Heart right ventricle (tissue), 16 donors: Measurements from ENCODE around the gene FRMD3. TPM values are rescaled to one million over a fixed set of nuclear protein-coding genes. Genes with fewer than 3 reads are reported as not detected.

Experiments used
- ATAC-seq, 8 donors: fragments of 200-7000 bp; cut with Tn5 transposase; one replicate each; pipeline ENCODE4 v1.9.1; 2020; ENCODE audit warnings: mild to moderate bottlenecking in 8 of 8, moderate library complexity in 8 of 8, moderate number of reproducible peaks in 1 of 8
- DNase-seq, 2 donors: peaks; one replicate each; pipeline ENCODE4 v3.0.0-alpha.2; 2020
- H3K27ac ChIP-seq, 10 donors: fragments of 200-600 bp; sonication (generic) in 2 of 10; one replicate each; pipeline versions ENCODE4 v1.5.0 to v1.8.0; 2020 to 2022; ENCODE audit warnings: mild to moderate bottlenecking in 3 of 10
- H3K27me3 ChIP-seq, 7 donors: fragments of 200-600 bp; one replicate each; pipeline ENCODE4 v1.8.0; 2021 to 2022; ENCODE audit warnings: mild to moderate bottlenecking in 2 of 7
- H3K36me3 ChIP-seq, 9 donors: fragments of 200-600 bp; sonication (generic) in 1 of 9; one replicate each; pipeline versions ENCODE4 v1.5.0 to v1.8.0; 2020 to 2022; ENCODE audit warnings: mild to moderate bottlenecking in 2 of 9
- H3K4me1 ChIP-seq, 9 donors: fragments of 200-600 bp; sonication (generic) in 1 of 9; one replicate each; pipeline versions ENCODE4 v1.5.0 to v1.8.0; 2020 to 2022; ENCODE audit warnings: mild to moderate bottlenecking in 4 of 9
- H3K4me3 ChIP-seq, 10 donors: fragments of 200-600 bp; sonication (generic) in 2 of 10; one replicate each; pipeline versions ENCODE4 v1.5.0 to v1.8.0; 2020 to 2022; ENCODE audit warnings: mild to moderate bottlenecking in 7 of 10, moderate library complexity in 2 of 10
- H3K9me3 ChIP-seq, 11 donors: fragments of 200-600 bp in 10 of 11; sonication (generic) in 2 of 11; one replicate each; pipeline versions ENCODE4 v1.5.0 to v1.8.0; 2013 to 2022; ENCODE audit warnings: mild to moderate bottlenecking in 2 of 11, control low read depth in 1 of 11, moderate library complexity in 1 of 11
- CTCF ChIP-seq, 9 donors: fragments of 200-600 bp; sonication (generic) in 2 of 9; IDR thresholded peaks; one replicate each; pipeline versions ENCODE4 v1.5.0 to v1.8.0; 2021 to 2022; ENCODE audit warnings: antibody characterized with exemption in 9 of 9, mild to moderate bottlenecking in 5 of 9, moderate library complexity in 1 of 9
- WGBS, 2 donors: extraction: QIAGEN DNeasy Blood & Tissue Kit; methylation state at CpG; one replicate each; pipeline ENCODE4 v1.1.7; 2013; ENCODE audit warnings: inconsistent platforms in 1 of 2; 5-methylcytosine and 5-hydroxymethylcytosine counted together
- intact Hi-C, 10 donors: fragments of 100-400 bp; cut with DNase I; formaldehyde crosslinking; loops; one replicate each; pipeline versions ENCODE4 v1.11.1 to v1.14.2; 2022
- polyA plus RNA-seq, 2 donors: library from polyadenylated mRNA; stranded (reverse); fragments of 200-250 nt; gene quantifications; one replicate each; pipeline ENCODE4 v1.2.3, GENCODE V29; 2013
- total RNA-seq, 10 donors: library from RNA; stranded (reverse); fragmentation: NEBNext Ultra II Directional in 3 of 10; extraction: Animal tissue kit (Norgen Biotek cat#: 25700) in 3 of 10; gene quantifications; one replicate each; pipeline versions ENCODE4 v1.2.1 to v1.2.4, GENCODE V29; 2021 to 2023
- donor health status: Arrhythmogenic right ventricular cardiomyopathy.
- donor health status: ischemic (EF 13 %, LVEDD 7.1; RV severe dilation, severe dysfunction).
- donor health status: healthy with polysubstance abuse.
- donor health status: DM: no; HTN: yes; CAD: no.
- donor health status: DM: no; HTN: no; CAD: no.
- donor health status: ischemic (EF 25% LVEDD 6.9; RV normal size, moderate dysfunction).
- donor health status: ischemic (EF 25% LVEDD 5.7; RV mildly dilated, moderate dysfunction).
- donor health status: healthy.
- donor health status: DM: yes; HTN: yes; CAD: no.
- donor health status: Ischemic cardiomyopathy.
- donor health status: ischemic (EF 35%, LVEDD 5.7; RV mildly dilated, moderate dysfunction).
- donor health status: nonischemic (EF 11% LVEDD 7.7; RV severe dilation, severe dysfunction).
- donor health status: DM: yes; HTN: yes; CAD: no.
- donor health status: PGD.
- donor health status: ischemic (EF 29% LVEDD 5.4; RV normal size, mild dysfunction).
- donor health status: nonischemic (EF 23%, LVEDD 6.1; RV moderate dilation, normal function).

FRMD3 gene
- total and polyA plus RNA-seq, 12 donors, result 23.1 to 145 (median 98.8) TPM

DNA sequence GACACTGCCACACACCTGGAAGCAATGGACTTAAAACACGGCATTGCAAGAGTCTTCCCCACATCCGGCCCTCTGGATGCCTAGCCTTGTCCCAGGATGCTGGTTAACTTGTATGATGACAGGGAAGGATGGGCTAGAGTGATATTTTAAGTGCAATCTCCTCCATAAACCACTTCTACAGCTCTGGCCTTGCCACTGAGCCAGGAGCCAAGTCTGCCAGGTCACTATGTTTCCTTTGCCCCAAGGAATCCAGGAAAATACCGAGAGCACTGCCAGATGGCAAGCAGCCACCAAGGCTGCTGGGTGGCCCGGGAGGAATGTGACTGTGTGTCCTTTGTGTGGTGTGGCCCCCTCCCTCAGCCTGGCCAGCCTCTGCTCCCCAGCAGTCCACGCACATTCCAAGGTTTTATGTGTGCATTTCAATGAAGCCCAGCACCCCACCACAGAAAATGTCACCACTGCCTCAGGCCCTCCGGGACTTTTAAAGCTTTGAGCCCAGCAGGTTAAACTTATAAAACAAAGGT lies 106.0 kb downstream of the FRMD3 start:
- no peaks in the 10 kb centered on the region for H3K36me3 ChIP-seq
- intact Hi-C loops, result loop anchor here in 4 of 10 donors (2.0 to 10.0 kb wide), 4 partner anchors 40 to 105 kb away; partner anchors contain the start of gene FRMD3 (in 1 of the 4)
- H3K9me3 ChIP-seq, result no peaks in the 10 kb centered on the region
- H3K27ac ChIP-seq, result peak overlapping the region in 8 of 10 donors; percentile 7 to 70 (median 38)
- 12 to 17% methylated on average over 6 of the region's 6 CpGs for WGBS, 2 donors
- peaks cover 10 to 48% (median 32%) of the 10 kb centered on the region in 9 donors for H3K4me1 ChIP-seq
- DNase-seq, result peak; percentile 69 to 81
- no peak overlapping the region for H3K4me3 ChIP-seq
- peak; percentile 59 to 95 (median 87) for ATAC-seq
- no peak for TF ChIP-seq CTCF (IDR thresholded peaks at IDR 0.05)
- H3K27me3 ChIP-seq, result no peaks in the 10 kb centered on the region

DNA sequence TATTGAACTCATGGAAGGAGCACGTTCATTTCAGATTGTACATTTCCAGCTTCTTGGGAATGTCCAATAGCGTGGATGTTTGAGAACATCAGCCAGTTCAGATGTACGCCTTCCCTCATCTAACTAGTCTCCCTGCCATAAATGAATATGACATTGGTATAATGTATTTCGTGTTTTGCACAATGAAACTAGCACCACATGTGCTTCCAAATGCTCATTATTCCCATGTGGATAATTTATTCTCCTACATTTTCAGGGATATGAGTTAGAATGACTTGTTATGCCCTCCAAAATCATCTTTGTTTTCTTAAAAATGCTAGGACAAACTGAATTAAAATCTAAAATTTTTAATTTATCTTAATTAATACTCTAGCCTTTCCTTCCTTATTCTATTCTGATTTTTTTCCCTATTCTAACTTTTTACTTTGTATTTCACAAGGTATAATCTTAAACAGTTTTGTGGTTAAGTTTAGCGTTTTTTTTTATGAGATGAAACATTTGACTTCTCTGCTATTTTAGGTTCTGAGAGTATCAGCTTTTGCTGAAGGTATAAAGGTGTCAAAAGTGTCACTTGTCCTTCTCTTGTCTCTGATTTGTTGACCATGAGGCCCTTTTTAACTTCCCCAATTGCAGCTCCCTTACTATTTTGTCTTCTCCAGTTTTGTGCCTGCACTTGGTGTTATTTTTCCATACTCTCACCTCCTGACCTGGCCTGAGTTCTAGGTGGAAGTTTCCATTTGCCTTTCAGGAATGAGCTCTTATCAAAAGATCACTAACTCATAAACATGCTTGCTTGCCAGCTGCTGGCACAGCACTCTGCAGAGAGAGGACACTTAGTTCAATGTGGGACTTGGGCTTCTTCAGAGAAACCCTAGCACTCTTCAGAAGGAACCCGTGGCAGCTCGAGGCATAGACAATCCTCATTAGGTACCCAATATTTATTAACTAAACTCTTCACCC lies 106.8 kb downstream of the FRMD3 start:
- H3K4me3 ChIP-seq, result no peak overlapping the region
- H3K27ac ChIP-seq, result peak overlapping the region in 8 of 10 donors; percentile 7 to 70 (median 38)
- WGBS, 2 donors, result 66 to 80% methylated on average over 7 of the region's 7 CpGs

GRCh38 chr9:83430681-83431080 lies 107.5 kb downstream of the FRMD3 start:
- Histone ChIP-seq H3K27ac (peak overlapping the region in 1 of 10 donors; percentile 54), H3K27me3 (no peaks in the 10 kb centered on the region), H3K4me3 (no peak overlapping the region), H3K9me3 (no peaks in the 10 kb centered on the region), H3K4me1 (peaks cover 10 to 59% (median 43%) of the 10 kb centered on the region in 9 donors), H3K36me3 (no peaks in the 10 kb centered on the region)
- intact Hi-C loops, result loop anchor here in 4 of 10 donors (5.0 to 10.0 kb wide), 3 partner anchors 42 to 107 kb away; partner anchors contain the start of gene FRMD3 (in 1 of the 4)
- no peak for TF ChIP-seq CTCF (IDR thresholded peaks at IDR 0.05)
- WGBS, 2 donors, result 76 to 88% methylated on average over 4 of the region's 4 CpGs
- DNase-seq, result no peak
- no peak for ATAC-seq

More for the DNA sequence above, 106.8 kb downstream of the FRMD3 start:
- peak in 1 of 2 donors; percentile 50 for DNase-seq
- Histone ChIP-seq H3K9me3 (no peaks in the 10 kb centered on the region), H3K36me3 (no peaks in the 10 kb centered on the region), H3K27me3 (no peaks in the 10 kb centered on the region), H3K4me1 (peaks cover 10 to 56% (median 38%) of the 10 kb centered on the region in 9 donors)
- no peak for TF ChIP-seq CTCF (IDR thresholded peaks at IDR 0.05)
- ATAC-seq, result peak in 7 of 8 donors; percentile 40 to 62 (median 56)
- intact Hi-C loops, result loop anchor here in 4 of 10 donors (2.0 to 10.0 kb wide), 4 partner anchors 41 to 106 kb away; partner anchors contain the start of gene FRMD3 (in 1 of the 4)

DNA sequence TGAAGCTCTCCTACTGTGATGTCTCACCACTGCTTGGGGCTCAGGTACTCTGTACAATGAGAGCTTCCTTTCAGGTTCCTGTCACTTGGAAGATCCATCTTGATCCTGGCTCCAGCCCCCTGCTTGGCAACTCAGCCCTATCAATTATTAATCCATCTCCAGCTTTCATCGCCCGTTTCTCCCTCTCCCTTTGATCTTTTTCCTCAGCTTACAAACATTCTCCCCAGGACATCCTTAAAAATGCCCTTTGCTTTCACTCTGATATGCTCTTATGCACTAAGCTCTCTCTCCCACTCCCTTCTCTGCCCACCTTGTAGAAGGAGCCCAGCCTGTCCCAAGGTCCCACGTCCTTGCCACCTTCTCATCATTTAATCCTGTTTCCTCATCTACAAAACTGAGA lies 109.0 kb downstream of the FRMD3 start:
- no peaks in the 10 kb centered on the region for H3K9me3 ChIP-seq
- no peaks in the 10 kb centered on the region for H3K27me3 ChIP-seq
- H3K27ac ChIP-seq, result no peak overlapping the region
- H3K4me1 ChIP-seq, result peaks cover 10 to 61% (median 40%) of the 10 kb centered on the region in 9 donors
- no peak for TF ChIP-seq CTCF (IDR thresholded peaks at IDR 0.05)
- no peak overlapping the region for H3K4me3 ChIP-seq
- no peaks in the 10 kb centered on the region for H3K36me3 ChIP-seq
- intact Hi-C loops, result loop anchor here in 1 of 10 donors (10.0 kb wide), 2 partner anchors 46 to 106 kb away; partner anchors contain the start of gene FRMD3
- no peak for DNase-seq
- ATAC-seq, result no peak
- WGBS, 2 donors, result 98% methylated on average over 3 of the region's 3 CpGs
